HepG2 (cell line): ENCODE results near the gene MAPK7. TPM values are rescaled to one million over a fixed set of nuclear protein-coding genes. Genes with fewer than 3 reads are reported as not detected.

Experiments
- FOXC1 ChIP-seq: sonication (generic); formaldehyde crosslinking; IDR thresholded peaks from 2 replicates; pipeline ENCODE4 v1.8.0; 2022; ENCODE audit warnings: mild to moderate bottlenecking, missing genetic modification reagents, borderline replicate concordance
- HOXA7 ChIP-seq: sonication (generic); formaldehyde crosslinking; IDR thresholded peaks from 2 replicates; pipeline ENCODE4 v1.8.1; 2022; ENCODE audit warnings: mild to moderate bottlenecking, missing genetic modification reagents, moderate library complexity
- NBN ChIP-seq: fragments of 450-650 bp; conservative IDR thresholded peaks from 2 replicates; pipeline ENCODE4 v1.6.1; 2017
- NCOA2 ChIP-seq: sonication (generic); formaldehyde crosslinking; IDR thresholded peaks from 2 replicates; pipeline ENCODE4 v1.8.0; 2022; ENCODE audit warnings: inconsistent platforms
- NFKBIZ ChIP-seq: IDR thresholded peaks from 2 replicates; pipeline ENCODE4 v1.6.1; 2018; ENCODE audit warnings: missing genetic modification reagents, missing compliant biosample characterization
- PHF8 ChIP-seq: sonication (generic); formaldehyde crosslinking; IDR thresholded peaks from 2 replicates; pipeline ENCODE4 v1.5.0; 2020; ENCODE audit warnings: missing genetic modification reagents
- SRSF4 ChIP-seq: fragments of 200-400 bp; formaldehyde crosslinking; IDR thresholded peaks from one replicate; pipeline ENCODE4 v1.6.1; 2018; ENCODE audit warnings: mild to moderate bottlenecking, low read depth, low read length, moderate library complexity; ENCODE audit not compliant: poor library complexity, severe bottlenecking
- ZEB1 ChIP-seq: IDR thresholded peaks from 2 replicates; pipeline ENCODE4 v1.6.1; 2012; ENCODE audit warnings: mild to moderate bottlenecking, low read depth, inconsistent platforms; ENCODE audit not compliant: insufficient replicate concordance
- ZNF329 ChIP-seq: sonication (generic); formaldehyde crosslinking; IDR thresholded peaks from 2 replicates; pipeline ENCODE4 v1.9.0; 2021; ENCODE audit warnings: low read depth, mild to moderate bottlenecking, missing genetic modification reagents
- ZNF549 ChIP-seq: sonication (generic); formaldehyde crosslinking; IDR thresholded peaks from 2 replicates; pipeline ENCODE4 v1.5.0; 2020; ENCODE audit warnings: missing genetic modification reagents
- ZNF674 ChIP-seq: sonication (generic); formaldehyde crosslinking; IDR thresholded peaks from 2 replicates; pipeline ENCODE4 v1.5.0; 2020; ENCODE audit warnings: low read depth, mild to moderate bottlenecking, missing genetic modification reagents
- ZNF749 ChIP-seq: sonication (generic); formaldehyde crosslinking; IDR thresholded peaks from 2 replicates; pipeline ENCODE4 v1.8.0; 2022; ENCODE audit warnings: mild to moderate bottlenecking, missing genetic modification reagents, moderate library complexity, borderline replicate concordance
- polyA plus RNA-seq, 8 experiments: library from polyadenylated mRNA; depleted of rRNA in 3 of 8; stranded (reverse) in 7 of 8; unstranded in 1 of 8; fragments of >200 nt; fragmentation: Illumina TruSeq in 4 of 8; extraction: Trizol in 4 of 8; gene quantifications; 2 replicates each; pipeline versions ENCODE4 v1.2.1 to v1.2.3, GENCODE V29; 2011 to 2016; ENCODE audit warnings: low read depth in 4 of 8, missing spikeins in 1 of 8, mixed read lengths in 1 of 8; ENCODE audit not compliant: insufficient read depth in 1 of 8
- total RNA-seq, 5 experiments: library from RNA; depleted of rRNA; stranded (reverse); fragments of >200 nt; fragmentation: Illumina TruSeq; extraction: Trizol; gene quantifications; 2 replicates each; pipeline ENCODE4 v1.2.3, GENCODE V29; 2016; ENCODE audit warnings: low read depth in 1 of 5
- TF ChIP-seq, protein P1 (sequence below): sonication (generic); formaldehyde crosslinking; IDR thresholded peaks from 2 replicates; pipeline ENCODE4 v1.4.0; 2020; ENCODE audit warnings: mild to moderate bottlenecking, missing genetic modification reagents, borderline replicate concordance
- TF ChIP-seq, protein P2 (sequence below): sonication (generic); formaldehyde crosslinking; IDR thresholded peaks from 2 replicates; pipeline ENCODE4 v1.5.1; 2020; ENCODE audit warnings: missing genetic modification reagents, mild to moderate bottlenecking, borderline replicate concordance
- TF ChIP-seq, protein P3 (sequence below): sonication (generic); formaldehyde crosslinking; IDR thresholded peaks from 2 replicates; pipeline ENCODE4 v1.4.0; 2020; ENCODE audit warnings: missing genetic modification reagents, borderline replicate concordance
- TF ChIP-seq, protein P4 (sequence below): sonication (generic); formaldehyde crosslinking; IDR thresholded peaks from 2 replicates; pipeline ENCODE4 v1.8.1; 2023; ENCODE audit warnings: mild to moderate bottlenecking, inconsistent platforms, moderate library complexity, missing genetic modification reagents, borderline replicate concordance
- TF ChIP-seq, protein P5 (sequence below): sonication (generic); formaldehyde crosslinking; IDR thresholded peaks from 2 replicates; pipeline ENCODE4 v1.4.0; 2020; ENCODE audit warnings: missing genetic modification reagents

Gene MAPK7
- total and polyA plus RNA-seq, 2 of the 13 experiments (the other 11 are each of a cell fraction or from before 2014, with no cell fraction given) = 2.9 to 5.9 TPM

DNA sequence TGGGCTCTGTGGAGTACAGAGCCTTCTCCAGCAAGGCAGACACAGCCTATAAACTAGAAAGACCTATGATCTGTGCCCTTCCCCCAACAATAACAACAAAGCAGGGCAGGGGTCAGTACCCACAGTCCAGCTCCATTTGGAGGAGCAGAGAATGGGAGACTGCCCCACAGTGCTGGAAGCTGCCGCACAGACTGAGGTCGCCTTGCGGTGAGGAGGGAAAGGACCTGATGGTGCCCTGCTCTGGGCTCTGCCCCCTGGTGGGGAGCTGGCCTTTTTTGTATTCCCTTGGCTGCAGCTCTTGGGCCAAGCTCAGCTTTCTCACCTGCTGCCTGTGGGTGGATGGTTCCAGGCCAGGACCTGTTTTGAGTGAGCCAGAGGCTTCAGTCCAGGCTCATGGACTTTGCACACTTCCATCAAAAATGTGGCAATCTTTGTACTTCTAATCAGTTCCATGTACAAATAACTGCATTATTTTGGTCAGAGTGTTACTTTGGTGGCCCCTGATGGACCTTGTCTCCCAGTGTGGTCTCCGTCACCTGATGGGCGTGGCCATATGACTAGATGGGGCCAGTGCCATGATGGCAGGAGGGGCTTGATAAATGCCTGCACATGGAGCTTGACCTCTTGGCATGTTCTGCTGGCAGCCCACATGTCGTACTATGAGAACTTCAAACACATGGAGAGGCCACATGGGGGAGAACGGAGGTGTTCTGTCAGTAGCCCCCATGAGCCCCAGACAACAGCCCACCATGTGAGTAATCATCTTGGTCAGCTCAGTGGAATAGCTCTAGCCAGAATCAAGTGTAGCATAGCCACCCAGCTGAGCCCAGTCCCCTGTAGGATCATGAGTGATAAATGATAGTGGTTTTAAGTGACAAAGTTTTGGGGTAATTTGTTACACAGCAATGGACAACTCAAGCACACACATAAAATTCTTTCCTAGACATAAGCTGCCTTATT lies 40.0 kb upstream of the MAPK7 start (continued):
- TF ChIP-seq, protein P1, sequence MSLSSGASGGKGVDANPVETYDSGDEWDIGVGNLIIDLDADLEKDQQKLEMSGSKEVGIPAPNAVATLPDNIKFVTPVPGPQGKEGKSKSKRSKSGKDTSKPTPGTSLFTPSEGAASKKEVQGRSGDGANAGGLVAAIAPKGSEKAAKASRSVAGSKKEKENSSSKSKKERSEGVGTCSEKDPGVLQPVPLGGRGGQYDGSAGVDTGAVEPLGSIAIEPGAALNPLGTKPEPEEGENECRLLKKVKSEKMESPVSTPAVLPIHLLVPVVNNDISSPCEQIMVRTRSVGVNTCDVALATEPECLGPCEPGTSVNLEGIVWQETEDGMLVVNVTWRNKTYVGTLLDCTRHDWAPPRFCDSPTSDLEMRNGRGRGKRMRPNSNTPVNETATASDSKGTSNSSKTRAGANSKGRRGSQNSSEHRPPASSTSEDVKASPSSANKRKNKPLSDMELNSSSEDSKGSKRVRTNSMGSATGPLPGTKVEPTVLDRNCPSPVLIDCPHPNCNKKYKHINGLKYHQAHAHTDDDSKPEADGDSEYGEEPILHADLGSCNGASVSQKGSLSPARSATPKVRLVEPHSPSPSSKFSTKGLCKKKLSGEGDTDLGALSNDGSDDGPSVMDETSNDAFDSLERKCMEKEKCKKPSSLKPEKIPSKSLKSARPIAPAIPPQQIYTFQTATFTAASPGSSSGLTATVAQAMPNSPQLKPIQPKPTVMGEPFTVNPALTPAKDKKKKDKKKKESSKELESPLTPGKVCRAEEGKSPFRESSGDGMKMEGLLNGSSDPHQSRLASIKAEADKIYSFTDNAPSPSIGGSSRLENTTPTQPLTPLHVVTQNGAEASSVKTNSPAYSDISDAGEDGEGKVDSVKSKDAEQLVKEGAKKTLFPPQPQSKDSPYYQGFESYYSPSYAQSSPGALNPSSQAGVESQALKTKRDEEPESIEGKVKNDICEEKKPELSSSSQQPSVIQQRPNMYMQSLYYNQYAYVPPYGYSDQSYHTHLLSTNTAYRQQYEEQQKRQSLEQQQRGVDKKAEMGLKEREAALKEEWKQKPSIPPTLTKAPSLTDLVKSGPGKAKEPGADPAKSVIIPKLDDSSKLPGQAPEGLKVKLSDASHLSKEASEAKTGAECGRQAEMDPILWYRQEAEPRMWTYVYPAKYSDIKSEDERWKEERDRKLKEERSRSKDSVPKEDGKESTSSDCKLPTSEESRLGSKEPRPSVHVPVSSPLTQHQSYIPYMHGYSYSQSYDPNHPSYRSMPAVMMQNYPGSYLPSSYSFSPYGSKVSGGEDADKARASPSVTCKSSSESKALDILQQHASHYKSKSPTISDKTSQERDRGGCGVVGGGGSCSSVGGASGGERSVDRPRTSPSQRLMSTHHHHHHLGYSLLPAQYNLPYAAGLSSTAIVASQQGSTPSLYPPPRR (CRISPR knock-in tag) = peak; percentile 36; the same call in 1 of the 2 replicates
- TF ChIP-seq PHF8 (CRISPR knock-in tag) = peak; percentile 36; the same call in 1 of the 2 replicates
- peak; percentile 82 for TF ChIP-seq NCOA2
- no peak for TF ChIP-seq NFKBIZ (CRISPR knock-in tag)
- TF ChIP-seq NBN = no peak
- no peak for TF ChIP-seq ZNF674 (CRISPR knock-in tag)
- TF ChIP-seq, protein P2, sequence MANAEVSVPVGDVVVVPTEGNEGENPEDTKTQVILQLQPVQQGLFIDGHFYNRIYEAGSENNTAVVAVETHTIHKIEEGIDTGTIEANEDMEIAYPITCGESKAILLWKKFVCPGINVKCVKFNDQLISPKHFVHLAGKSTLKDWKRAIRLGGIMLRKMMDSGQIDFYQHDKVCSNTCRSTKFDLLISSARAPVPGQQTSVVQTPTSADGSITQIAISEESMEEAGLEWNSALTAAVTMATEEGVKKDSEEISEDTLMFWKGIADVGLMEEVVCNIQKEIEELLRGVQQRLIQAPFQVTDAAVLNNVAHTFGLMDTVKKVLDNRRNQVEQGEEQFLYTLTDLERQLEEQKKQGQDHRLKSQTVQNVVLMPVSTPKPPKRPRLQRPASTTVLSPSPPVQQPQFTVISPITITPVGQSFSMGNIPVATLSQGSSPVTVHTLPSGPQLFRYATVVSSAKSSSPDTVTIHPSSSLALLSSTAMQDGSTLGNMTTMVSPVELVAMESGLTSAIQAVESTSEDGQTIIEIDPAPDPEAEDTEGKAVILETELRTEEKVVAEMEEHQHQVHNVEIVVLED (CRISPR knock-in tag) = peak; percentile 43; the same call in 1 of the 2 replicates
- no peak for TF ChIP-seq HOXA7 (CRISPR knock-in tag)
- TF ChIP-seq FOXC1 (CRISPR knock-in tag) = peak; percentile 77; the same call in 1 of the 2 replicates
- TF ChIP-seq ZNF749 (CRISPR knock-in tag) = 0 out of 2 replicates have a peak, but pooled peaks have one; percentile 18
- no peak for TF ChIP-seq ZEB1
- no peak for TF ChIP-seq ZNF549 (CRISPR knock-in tag)
- TF ChIP-seq SRSF4 = no peak
- TF ChIP-seq, protein P3, sequence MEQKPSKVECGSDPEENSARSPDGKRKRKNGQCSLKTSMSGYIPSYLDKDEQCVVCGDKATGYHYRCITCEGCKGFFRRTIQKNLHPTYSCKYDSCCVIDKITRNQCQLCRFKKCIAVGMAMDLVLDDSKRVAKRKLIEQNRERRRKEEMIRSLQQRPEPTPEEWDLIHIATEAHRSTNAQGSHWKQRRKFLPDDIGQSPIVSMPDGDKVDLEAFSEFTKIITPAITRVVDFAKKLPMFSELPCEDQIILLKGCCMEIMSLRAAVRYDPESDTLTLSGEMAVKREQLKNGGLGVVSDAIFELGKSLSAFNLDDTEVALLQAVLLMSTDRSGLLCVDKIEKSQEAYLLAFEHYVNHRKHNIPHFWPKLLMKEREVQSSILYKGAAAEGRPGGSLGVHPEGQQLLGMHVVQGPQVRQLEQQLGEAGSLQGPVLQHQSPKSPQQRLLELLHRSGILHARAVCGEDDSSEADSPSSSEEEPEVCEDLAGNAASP (CRISPR knock-in tag) = peak; percentile 50
- no peak for TF ChIP-seq ZNF329 (CRISPR knock-in tag)
- TF ChIP-seq, protein P4, sequence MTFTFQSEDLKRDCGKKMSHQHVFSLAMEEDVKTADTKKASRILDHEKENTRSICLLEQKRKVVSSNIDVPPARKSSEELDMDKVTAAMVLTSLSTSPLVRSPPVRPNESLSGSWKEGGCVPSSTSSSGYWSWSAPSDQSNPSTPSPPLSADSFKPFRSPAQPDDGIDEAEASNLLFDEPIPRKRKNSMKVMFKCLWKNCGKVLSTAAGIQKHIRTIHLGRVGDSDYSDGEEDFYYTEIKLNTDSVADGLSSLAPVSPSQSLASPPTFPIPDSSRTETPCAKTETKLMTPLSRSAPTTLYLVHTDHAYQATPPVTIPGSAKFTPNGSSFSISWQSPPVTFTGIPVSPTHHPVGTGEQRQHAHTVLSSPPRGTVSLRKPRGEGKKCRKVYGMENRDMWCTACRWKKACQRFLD (CRISPR knock-in tag) = no peak
- TF ChIP-seq, protein P5, sequence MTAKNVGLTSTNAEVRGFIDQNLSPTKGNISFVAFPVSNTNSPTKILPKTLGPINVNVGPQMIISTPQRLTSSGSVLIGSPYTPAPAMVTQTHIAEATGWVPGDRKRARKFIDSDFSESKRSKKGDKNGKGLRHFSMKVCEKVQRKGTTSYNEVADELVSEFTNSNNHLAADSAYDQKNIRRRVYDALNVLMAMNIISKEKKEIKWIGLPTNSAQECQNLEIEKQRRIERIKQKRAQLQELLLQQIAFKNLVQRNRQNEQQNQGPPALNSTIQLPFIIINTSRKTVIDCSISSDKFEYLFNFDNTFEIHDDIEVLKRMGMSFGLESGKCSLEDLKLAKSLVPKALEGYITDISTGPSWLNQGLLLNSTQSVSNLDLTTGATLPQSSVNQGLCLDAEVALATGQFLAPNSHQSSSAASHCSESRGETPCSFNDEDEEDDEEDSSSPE (CRISPR knock-in tag) = peak; percentile 72
